GM21576 (cell line): Measurements from ENCODE around the gene FGG.
"Not testable (repeated sequence)": the region's sequence is repeated elsewhere in the genome, so short reads cannot be mapped to it uniquely, and the experiment has no call there.

Experiments used
- ATAC-seq: cut with Tn5 transposase; IDR thresholded peaks from one replicate; pipeline ENCODE4 v1.9.1; 2021; ENCODE audit warnings: mild to moderate bottlenecking, moderate library complexity; ENCODE audit not compliant: unreplicated experiment

The FGG gene

DNA sequence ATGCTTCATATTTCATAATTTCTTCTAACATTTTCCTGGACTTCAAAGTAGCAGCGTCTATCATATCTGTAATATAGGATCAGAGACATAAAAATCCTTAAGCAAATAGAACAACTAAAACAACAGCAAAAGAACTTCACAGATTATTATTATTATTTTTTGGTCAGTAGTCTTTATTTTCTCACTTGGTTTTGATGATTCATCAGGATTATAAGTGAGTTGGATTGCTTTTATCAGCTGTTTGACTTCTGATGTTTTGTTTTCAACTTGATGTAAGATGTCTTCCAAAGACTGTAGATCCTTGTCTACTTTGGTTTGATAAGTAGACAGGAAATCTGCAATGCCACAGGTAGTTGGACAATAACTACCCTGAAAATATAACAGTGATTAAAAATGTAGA, 623 bp downstream of the FGG start:
- no peak for ATAC-seq

DNA sequence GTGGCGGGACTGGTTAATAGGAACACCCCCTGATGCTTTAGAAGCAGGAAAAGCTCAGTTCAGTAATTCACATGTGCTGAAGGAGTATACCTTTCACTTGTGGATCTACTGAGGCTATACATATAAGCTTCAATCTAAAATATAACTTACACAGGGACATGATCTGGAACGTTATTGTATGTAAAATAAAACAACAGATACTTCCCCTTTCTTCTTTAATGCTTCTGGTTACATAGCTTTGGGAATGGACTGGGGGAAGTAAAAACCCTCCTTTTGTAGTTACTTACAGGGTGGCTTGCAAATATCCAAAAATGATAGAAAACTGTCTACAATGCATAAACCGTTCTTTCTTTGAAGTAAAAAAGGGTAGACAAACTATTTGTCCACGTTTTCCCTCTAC, 1.9 kb downstream of the FGG start:
- no peak for ATAC-seq

DNA sequence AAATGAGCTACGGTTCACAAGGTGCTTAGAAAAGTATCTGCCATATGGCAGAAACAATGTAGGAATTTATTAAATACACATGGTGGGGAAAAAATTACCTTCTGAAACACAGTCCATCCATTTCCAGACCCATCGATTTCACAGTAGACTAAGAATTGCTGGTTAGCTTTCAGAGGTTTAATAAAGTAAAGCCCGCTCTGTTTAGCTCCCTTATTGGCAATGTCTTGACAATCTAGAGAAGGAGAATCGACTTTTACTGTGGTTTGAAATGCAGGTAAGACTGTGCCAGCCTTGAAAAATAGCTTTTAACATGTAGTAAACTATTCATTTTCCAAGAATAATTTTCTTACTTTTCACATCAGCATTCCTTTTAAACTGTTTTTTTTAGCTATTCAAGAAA, 2.9 kb downstream of the FGG start:
- no peak for ATAC-seq

DNA sequence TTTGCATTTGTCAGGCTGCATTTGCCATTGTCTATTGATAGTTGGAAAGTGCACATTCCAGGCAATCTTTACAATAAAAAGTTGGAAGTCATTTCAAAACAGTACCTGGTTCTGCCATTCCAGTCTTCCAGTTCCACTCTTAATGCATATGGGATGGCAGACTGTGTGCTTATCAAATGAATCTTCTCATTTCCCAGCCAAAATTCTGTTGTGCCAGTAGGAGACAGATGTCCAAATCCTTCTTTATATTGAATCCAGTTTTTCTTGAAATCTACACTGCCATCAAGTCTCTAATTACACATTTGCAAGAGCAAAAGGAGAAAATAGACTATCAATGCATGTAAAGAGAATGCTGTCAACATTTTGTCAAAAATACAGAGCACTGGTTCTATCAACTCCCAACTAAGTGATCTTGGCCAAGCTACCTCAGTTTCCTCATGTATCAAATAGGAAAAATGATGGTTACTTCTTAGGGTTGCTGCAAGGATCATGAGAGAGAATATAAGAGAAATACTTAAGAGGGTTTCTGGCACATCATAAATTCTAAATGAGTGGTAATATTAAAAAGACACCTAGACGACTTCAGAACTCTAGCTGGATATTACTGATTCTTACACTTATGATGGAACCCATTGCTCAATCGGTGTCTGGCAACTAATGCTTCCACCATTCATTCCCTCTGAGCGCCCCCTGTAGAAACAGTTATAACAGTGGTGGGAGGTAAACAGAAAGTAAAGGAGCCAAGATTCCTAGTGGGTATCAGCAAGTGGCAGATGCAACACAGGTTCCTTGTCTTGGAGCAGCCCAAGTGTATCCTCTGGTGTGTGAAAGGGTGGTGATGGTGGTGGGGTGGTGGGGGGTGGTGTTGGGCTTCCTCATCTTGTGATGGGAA, 3.8 kb downstream of the FGG start:
- no peak for ATAC-seq

DNA sequence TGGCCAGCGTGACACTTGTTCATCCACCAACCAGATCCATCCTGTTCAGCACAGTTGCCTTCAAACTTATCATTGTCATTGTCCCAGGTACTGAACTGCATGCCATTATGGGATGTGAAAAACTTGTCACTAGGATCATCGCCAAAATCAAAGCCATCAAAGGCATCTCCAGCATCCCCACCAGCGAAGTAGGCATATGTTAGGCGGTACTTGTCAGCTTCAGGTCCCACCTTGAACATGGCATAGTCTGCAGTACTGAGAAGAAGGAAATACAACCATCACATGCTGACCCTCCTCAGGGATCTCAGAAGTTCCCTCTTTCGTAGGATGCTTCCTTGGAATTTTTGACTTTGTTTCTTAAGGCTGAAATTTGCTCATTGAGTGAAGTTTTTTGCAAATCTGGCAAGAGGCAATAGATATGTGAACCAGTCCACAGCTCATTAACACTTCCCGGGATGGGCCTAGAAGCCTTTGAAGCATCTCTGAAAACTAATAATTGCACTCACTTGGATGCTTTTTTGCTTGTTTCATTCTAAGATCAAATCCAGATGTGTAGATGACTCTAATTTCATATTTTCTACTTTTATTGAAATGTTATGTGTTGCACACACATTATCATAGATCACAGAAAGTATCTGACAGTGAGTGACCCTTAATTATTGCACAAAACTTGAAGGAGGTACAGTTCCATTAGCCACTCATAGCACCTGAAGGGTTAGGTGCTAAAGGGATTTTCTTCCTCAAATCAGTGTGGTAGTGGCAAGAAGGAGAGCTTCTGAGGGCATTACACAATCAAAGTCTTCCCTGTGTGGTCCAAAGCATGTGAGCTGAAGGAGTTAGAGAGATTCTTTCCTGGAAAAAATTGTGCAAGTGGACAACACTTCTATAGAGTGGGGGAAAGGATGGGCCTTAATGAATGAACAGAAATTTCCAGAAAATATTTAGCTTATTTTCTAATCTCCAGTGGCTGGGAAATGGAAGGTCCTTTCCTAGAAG, 5.4 kb downstream of the FGG start:
- ATAC-seq = no peak

DNA sequence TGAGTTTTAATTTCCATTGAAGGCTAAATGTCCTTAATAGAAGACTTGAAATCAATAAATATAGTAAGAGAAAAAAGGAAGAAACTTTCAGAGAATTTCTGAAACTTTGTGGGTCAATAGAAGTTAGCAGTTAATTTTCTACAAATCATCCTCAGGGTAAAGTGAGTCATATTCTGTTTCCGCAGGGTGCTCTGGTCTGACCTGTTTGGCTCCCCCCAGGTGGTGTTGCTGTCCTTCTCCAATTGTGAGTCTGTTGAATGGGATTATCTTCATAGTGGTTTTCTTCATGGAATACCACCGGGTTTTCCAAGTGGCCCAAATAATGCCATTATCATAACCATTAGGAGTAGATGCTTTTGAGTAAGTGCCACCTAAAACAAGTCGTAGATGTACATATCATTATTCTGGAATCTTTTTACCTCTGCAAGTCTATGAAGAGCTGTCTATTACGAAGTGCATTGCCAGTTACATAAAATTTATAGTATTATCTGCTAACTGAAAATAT, 7.7 kb downstream of the FGG start:
- no peak for ATAC-seq

DNA sequence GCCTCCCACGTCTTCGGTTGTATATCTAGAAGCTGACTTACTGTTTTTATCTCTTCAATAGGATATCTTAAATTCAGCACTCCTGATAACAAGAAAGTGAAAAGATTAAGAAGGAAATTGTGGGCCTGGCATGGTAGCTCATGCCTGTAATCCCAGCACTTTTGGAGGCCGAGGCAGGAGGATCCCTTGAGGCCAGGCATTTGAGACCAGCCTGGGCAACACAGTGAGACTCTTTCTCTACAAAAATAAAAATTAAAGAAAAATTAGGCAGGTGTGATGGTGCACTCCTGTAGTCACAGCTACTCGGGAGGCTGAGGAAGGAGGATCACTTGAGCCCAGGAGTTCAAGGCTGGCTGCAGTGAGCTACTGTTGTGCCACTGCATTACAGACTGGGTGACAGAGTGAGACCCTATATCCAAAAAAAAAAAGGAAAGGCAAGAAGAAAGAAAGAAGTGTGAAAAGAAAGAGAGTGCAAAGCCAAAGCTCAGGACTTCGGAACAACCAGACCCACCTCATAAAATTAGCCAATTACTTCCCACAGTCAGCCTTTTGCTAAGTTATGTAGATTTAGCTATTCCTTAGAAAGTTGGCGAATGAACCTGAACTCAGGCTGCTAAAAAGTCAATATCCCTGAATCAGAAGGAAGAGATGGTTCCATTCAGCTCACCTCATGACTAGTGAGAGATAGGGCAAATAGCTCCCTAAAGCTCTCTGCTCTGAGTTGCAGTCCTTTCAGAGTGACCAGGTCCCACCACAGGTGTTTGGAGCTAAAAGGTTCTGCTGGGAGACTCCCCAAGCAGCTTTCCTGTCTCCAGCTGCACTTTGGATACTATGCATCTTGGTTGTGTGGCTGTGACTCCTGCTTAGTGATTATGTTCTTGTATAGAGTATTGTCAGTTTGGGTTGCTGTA, 9.2 kb downstream of the FGG start:
- no peak for ATAC-seq

DNA sequence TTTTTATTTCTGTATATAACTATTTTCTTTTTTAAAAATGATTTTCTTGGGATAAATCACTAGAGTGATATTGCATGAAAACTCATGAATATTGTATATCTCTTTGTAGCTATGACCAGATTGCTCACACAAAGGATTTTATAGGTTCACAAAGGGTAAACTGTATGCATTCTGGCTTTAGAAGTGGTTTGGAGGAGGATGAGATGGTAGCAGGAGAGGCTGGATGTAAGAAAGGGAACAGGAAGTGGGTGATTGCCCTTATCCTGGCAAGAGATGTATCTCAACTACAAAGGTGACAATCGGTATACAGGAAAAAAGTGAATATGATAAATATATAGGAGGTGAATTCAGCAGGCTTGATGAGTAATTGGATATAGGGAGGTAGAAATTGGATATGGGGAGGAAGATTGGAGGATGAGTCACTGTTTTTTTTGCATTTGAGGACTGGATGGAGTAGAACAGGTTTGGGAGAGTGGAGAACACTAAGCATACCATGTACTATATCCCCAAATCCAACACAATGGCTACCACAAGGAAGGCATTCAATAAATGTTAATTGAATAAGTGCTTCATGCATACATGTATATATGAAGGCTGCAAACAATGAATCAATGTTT, 9.9 kb downstream of the FGG start:
- no peak for ATAC-seq

DNA sequence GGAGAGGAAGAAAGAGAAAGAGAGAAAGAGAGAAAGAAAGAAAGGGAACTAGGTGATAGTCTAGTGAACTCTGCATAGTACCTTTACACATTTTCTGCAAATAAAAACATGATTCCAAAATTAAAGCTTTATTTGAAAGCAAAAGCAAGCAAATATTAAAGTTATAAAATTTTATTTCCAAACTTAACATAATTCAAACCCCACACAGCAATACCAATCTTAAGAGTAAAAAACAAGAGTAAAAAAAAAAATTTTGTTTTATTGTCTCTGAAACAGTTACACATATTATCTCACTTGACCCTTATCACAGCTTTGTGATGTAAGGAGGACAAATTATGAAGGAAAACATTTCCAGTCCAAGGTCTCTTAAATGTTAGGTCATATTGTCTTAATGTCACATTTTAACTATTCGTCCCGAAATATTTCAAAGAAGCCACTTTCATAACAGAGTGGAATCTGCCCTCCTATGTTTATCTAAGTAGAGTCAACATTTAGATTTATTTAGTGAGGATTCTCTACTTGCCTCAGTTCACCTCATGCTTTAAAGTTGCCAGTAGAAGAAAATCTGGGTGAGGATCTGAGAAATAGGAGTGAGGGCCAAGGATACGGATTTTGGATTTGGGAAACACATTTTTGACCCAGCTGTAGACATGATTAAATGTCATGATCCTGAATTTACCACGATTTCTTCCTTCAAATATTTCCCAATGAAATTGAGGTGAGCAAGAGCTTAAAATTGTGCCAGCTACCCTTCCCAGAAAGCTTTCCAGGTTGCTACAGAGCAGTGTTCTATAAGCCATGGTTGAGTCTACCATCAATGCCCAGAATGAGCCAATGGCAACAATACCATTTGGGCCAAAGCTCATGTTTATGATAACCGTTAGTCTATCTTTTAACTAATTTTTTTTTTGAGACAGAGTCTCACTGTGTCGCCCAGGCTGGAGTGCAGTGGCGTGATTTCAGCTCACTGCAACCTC, 14.4 kb downstream of the FGG start:
- ATAC-seq = no peak

DNA sequence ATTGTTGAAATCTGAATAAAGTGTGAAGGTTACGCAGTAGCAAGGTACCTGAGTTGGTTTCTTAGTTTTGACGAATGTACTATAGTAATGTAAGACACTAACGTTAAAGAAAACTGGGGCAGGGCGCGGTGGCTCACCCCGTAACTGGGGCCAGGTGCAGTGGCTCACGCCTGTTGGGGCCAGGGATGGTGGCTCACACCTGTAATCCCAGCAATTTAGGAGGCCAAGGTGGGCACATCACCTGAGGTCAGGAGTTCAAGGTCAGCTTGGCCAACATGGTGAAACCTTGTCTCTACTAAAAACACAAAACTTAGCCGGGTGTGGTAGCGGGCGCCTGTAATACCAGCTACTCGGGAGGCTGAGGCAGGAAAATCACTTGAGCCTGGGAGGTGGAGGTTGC, 15.2 kb downstream of the FGG start:
- not testable (repeated sequence) for ATAC-seq

DNA sequence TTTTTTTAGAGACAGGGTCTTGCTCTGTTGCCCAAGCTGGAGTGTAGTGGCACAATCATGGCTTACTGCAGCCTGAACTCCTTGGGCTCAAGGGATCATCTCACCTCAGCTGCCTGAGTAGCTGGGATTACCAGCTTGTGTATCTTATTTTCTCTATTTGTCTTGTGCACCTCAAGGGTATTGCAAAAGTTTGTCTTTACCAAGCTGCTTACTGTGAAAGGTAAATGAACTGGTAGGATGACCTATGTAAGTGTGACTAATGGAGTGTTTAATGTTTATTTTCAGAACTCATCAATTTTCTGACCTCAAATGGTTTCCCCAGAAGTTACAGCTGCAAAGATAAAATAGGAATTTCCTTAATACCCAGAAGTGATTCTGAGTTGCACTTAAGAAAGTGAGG, 16.6 kb downstream of the FGG start:
- ATAC-seq = no peak

DNA sequence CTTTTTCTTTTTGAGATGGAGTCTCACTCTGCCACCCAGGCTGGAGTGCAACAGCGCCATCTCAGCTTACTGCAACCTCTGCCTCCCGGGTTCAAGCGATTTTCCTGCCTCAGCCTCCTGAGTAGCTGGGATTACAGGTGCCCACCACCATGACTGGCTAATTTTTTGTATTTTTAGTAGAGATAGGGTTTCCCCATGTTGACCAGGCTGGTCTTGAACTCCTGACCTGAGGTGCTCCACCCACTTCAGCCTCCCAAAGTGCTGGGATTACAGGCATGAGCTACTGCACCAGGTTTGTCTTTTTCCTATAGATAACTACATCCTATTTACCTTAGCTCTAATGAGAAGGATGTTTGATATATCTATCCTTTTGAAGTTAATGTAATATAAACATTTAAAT, 18.1 kb downstream of the FGG start:
- not testable (repeated sequence) for ATAC-seq

DNA sequence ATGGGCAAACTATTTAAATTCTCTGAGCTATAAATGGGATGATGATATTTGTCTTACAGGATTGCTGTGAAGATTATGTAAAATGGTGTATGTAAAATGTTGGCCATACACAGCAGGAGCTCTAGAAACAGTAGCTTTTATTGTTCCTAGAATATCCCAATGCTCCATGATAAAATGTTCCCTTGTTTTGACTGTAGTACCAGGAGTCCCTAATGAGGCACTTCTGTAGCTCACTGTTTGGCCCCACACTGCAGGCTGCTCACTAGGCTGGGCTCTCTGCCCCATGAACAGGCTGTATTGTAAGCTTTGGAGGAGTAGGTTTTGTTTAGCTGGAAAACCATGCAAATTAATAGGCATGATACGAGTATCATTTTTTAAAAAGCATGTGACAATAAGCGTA, 18.6 kb downstream of the FGG start:
- no peak for ATAC-seq

DNA sequence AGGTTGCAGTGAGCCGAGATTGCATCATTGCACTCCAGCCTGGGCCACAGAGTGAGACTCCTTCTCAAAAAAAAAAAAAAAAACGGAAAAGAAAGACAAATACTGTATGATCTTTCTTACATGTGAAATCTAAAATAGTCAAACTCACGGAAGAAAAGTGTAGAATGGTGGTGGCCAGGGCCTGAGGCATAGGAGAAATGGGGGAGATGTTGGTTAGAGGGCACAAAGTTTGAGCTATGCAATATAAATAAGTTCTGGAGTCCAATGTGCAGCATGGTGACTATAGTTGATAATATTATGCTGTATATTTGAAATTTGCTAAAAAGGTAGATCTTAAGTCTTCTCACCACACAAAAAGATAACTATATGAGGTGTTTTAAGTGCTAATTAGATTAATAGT, 20.6 kb downstream of the FGG start:
- no peak for ATAC-seq

DNA sequence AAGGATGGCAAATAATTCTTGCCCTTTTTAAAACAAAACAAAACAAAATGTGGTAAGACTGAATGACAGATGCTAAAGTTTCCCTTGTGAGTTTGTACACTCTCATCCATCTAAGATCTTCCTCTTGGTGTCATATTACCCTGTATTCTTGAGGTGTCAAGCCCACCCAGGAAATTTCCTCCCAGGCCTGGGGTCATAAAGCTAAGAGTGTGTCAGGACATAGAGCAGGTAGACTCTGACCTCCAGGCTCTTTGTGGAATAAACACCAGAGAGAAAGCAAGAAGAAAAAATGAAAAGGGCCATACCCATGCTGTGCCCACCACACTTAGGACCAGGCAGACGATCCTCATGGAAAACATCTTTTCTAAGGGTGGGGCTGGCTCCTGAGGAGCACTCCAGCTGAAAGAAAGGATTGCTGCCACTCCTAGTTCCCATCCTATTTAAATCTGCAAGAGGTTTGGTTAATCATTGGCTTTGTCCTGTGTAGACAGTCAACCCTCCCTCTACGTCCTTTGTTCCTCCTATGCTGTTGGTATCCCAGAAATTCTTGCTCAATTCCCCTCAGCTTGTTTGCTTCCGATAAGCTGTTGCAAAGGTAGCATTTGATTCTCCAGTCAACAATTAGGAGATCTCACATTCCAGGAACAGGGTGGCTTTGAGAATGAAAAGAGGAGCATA, 22.0 kb downstream of the FGG start, which contains the start of gene FGA:
TSS of gene FGA (minus strand) at position 414 of the 678 bp plus-strand sequence. CDS start at position 359, 55 bp downstream.
- ATAC-seq = no peak

DNA sequence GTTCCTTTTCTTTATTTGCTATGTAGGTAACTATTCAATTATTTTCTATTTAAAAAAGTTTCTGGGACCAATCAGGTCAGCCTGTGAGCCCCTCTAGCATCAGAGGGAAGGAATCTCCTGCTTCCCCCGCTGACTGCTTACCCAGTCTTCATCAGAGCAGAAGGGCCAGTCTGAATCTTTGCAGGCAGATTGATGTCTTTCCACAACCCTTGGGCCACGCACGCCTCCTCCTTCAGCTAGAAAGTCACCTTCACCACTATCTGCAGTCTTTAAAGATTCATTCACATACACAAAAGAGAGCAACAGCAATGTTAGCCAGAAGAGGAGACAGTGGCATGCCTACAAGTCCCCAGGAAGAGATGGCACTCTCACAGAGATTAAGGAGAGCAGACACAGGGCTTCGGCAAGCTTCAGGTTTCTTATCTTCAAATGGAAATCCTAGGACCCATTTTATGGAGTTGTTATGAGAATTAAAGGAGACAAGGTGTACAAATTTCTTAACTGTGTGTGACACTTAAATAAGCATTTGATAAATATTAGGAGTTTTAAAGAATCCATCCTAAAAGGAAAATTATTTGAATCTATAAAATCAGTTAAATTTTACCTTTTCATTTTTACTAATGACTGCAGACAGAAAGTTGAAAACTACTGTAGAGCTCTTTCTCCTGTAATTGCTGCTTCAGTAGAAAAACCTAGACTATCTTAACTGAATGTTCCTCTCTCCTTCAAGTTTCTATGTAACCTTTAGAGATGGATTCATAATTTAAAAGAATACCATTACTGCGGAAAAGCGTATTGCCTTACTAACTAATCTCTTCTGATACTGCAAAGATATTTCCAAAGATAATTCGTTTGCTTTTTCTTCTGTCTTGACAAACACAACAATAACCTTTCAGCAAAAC, 22.9 kb downstream of the FGG start:
- no peak for ATAC-seq

DNA sequence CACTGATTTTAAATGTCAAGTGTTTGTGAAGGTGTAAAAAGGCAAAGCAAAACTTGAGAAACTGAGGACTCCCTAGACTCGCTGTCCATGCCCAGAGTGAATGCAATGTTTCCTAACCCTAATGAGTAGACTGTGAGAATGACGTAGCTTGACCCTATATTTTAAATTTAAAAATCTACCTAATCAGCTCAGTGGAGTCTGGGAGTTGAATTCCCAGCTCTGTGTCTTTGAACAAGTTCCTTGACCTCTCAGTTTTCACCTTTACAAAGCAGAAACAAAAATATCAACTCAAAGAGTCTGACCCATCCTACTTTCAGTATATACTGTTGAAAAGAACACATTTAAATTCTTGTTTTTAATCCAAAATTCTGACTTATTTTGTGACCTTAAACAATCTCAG, 24.3 kb downstream of the FGG start:
- no peak for ATAC-seq
